GM21717 (cell line): ENCODE measurements around the gene OR13F1.
"Not testable (repeated sequence)": the region's sequence is repeated elsewhere in the genome, so short reads cannot be mapped to it uniquely, and the experiment has no call there.

ENCODE experiments used
- ATAC-seq: cut with Tn5 transposase; IDR thresholded peaks from one replicate; pipeline ENCODE4 v1.9.1; 2021; ENCODE audit warnings: mild to moderate bottlenecking, moderate library complexity; ENCODE audit not compliant: unreplicated experiment

OR13F1 gene

GRCh38 chr9:104503963-104504362 is at the start of gene OR13F1:
Gene OR13F1, plus strand, starts transcription at chr9:104504263. Its CDS starts 0 bp downstream, at chr9:104504263.
- no peak for ATAC-seq

DNA sequence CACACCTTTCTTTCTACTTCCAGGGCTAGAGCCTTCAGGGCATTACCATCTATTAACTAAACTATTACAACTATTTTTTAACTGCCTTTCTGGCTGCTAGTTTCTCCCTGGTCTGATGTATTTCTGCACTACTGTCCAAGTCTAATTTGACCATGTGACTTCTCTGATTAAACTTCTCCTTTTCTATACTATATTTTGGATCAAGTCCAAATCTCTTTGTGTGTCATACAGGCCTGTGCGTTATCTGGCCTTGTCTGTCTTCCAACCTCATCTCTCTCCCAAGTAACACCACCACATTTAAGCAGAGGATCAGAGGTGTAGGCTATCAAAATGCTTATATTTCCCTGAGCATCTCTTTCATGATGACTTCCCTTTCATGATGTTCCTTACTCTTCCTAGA is 47.2 kb upstream of the OR13F1 start:
- no peak for ATAC-seq

GRCh38 chr9:104463864-104464263 is 40.2 kb upstream of the OR13F1 start:
- no peak for ATAC-seq

DNA sequence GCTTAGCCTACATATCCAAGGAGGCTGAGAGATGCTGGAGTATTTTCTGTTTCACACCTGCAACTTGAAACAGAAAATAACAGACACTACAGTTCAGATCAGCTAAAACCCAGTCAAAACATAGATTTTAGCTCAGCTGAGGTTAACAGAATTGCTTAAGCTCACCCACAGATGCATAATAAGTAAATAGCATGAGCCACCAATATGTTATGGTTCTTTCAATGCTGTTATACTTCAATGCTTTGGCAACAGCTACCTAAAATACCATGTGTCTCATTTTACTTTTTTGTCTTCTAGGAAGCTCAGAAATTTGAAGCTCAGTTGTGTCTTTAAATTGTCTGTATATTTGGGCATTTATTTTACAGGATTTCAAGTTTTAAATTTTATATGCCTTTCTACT is 35.8 kb upstream of the OR13F1 start:
- no peak for ATAC-seq

- ATAC-seq: no peak
Measured at GRCh38 chr9:104482921-104483570, 21.0 kb upstream of the OR13F1 start.

- ATAC-seq: no peak
Measured at GRCh38 chr9:104485014-104485413, 19.0 kb upstream of the OR13F1 start.

DNA sequence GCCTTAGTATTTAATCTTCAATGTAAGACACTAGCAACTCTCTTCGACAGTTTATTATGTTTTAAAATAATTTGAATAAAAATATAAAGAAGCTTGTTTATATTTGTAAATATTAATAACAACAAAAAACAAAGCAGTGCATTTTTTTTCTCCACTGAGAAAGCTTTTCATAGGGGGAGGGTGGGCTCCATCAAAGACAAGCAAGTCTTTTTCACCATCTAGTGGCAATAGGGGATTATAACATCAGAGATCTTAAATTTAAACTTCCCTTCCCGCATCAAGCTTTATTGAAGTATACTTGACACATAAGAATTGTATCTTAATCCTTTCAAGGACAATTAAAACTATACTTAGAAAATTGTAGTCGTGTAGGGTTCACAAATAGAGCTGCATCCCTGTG is 9.3 kb upstream of the OR13F1 start:
- ATAC-seq: no peak

DNA sequence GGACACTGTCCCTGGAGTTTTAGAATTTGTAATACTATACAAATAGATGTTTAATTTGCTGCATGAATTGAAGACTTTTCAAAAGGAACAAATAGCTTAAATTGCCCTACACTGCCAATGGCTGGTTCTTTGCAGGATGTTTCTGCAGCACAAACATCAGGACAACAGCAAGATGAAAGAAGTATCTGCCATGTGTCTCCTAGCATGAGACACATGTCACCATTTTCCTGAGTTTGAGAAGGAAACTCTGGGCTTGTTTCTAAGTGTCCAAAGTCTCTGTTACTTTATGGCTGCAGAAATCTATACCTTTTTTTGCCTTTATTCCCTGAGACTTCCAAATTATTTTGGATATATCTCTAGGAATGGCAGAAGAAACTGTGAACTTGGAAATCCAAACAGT is 623 bp upstream of the OR13F1 start:
- ATAC-seq: no peak

- ATAC-seq: no peak
Measured at GRCh38 chr9:104506565-104506964, 2.5 kb downstream of the OR13F1 start.

DNA sequence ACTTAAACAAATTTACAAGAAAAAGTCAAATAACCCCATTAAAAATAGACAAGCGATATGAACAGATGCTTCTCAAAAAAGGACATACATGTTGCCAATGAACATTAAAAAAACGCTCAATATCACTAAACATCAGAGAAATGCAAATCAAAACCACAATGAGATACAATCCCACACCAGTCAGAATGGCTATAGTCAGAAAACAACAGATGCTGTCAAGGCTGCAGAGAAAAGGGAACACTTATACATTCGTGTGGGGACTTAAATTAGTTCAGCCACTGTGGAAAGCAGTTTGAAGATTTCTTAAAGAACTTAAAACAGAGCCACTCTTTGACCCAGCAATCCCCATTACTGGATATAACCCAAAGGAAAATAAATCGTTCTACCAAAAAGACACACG is 10.8 kb downstream of the OR13F1 start:
- ATAC-seq: no peak

DNA sequence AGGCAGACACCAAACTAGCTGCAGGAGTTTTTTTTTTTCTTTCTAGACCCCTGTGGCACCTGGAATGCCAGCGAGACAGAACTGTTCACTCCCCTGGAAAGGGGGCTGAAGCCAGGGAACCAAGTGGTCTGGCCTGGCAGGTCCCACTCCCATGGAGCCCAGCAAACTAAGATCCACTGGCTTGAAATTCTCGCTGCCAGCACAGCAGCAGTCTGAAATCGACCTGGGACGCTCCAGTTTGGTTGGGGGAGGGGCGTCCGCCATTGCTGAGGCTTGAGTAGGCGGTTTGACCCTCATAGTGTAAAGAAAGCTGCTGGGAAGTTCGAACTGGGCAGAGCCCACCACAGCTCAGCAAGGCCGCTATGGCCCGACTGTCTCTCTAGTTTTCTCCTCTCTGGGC is 16.2 kb downstream of the OR13F1 start:
- not testable (repeated sequence) for ATAC-seq

GRCh38 chr9:104527109-104527508 is 23.0 kb downstream of the OR13F1 start, which contains the start of gene OR13C4:
Gene OR13C4, minus strand, starts transcription at chr9:104527209. Its CDS starts 0 bp downstream, at chr9:104527209.
- no peak for ATAC-seq

GRCh38 chr9:104536756-104537155 is 32.7 kb downstream of the OR13F1 start, which contains the start of gene OR13C3:
Gene OR13C3, minus strand, starts transcription at chr9:104536856. Its CDS starts 133 bp downstream, at chr9:104536723.
- no peak for ATAC-seq

GRCh38 chr9:104539275-104539674 is 35.2 kb downstream of the OR13F1 start:
- ATAC-seq: no peak

DNA sequence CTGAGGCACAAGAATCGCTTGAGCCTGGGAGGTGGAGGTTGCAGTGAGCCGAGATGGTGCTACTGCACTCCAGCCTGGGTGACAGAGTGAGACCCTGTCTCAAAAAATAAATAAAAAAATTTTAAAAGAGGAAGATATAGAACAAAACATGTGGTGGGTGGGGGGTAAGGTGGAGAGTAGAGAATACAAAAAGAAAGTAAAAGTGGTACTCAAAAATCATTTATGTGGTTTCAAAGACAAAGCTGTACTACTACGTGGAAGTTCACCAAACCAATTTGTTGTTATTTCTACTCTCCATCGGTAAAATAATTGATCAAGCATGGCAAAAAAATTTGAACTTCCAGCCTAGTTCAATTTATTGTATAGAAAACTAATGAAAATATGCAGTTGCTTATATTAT is 40.6 kb downstream of the OR13F1 start:
- ATAC-seq: no peak

DNA sequence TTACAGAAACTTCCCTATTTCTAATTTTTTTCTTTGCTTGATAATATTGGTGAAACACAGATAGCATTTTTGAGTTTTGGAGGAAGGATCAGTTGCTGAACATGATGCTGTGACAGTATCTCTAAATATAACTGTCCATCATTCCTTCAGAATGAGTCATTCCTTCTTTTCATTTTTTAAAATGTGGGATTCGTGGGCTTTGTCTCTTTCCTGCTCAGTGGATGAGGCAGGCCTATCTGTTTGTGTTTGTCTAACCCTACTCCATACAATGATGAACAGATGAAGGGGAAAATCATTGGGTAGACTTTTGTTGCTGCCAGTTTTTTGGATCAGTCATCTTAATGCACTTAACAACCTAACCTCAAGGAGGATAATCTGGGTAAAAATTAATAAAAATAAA is 49.2 kb downstream of the OR13F1 start:
- ATAC-seq: no peak
